IMR-90 (cell line): ENCODE data around the gene ITGAX. TPM values are rescaled to one million over a fixed set of nuclear protein-coding genes. Genes with fewer than 3 reads are reported as not detected.

ENCODE experiments used
- ATAC-seq: fragments of 200-7000 bp; cut with Tn5 transposase; 2 replicates; pipeline ENCODE4 v1.9.1; 2020; ENCODE audit warnings: low read depth, mild to moderate bottlenecking, moderate library complexity
- BruUV-seq: library from RNA; stranded (reverse); fragments of 400-500 nt; replicated peaks from 2 replicates; lab custom pipeline; 2021; lab: Mats Ljungman, UMichigan
- CTCF ChIA-PET: fragments of 300-600 bp; formaldehyde crosslinking; extraction: SDS; loops from one replicate; lab custom pipeline; 2021; ENCODE audit warnings: antibody characterized with exemption; lab: Yijun Ruan, JAX
- POLR2A ChIA-PET: fragments of 300-600 bp; sonication (Branson Sonifier 250); formaldehyde crosslinking; loops from one replicate; lab custom pipeline; 2022; ENCODE audit warnings: antibody characterized with exemption; ENCODE audit not compliant: unreplicated experiment; lab: Charles Lee
- DNase-seq: peaks from one replicate; pipeline ENCODE4 v3.0.0; 2013
- H2AFZ ChIP-seq: replicated peaks from 2 replicates; pipeline ENCODE3; 2013; ENCODE audit warnings: low read length, mild to moderate bottlenecking; ENCODE audit not compliant: poor library complexity
- H2AK5ac ChIP-seq: 2 replicates; pipeline ENCODE4 v1.6.1; 2013; ENCODE audit warnings: low read depth, low read length, inconsistent platforms
- H2AK9ac ChIP-seq: replicated peaks from 2 replicates; pipeline ENCODE3; 2013; ENCODE audit warnings: mild to moderate bottlenecking, low read depth, low read length, moderate library complexity; ENCODE audit not compliant: poor library complexity
- H2BK120ac ChIP-seq: 2 replicates; pipeline ENCODE4 v1.6.1; 2013; ENCODE audit warnings: low read depth, low read length, inconsistent platforms
- H2BK15ac ChIP-seq: 3 replicates; pipeline ENCODE4 v1.6.1; 2013; ENCODE audit warnings: low read depth, low read length, inconsistent platforms
- H2BK20ac ChIP-seq: 2 replicates; pipeline ENCODE4 v1.6.1; 2013; ENCODE audit warnings: low read depth, mild to moderate bottlenecking, inconsistent platforms, low read length, moderate library complexity
- H2BK5ac ChIP-seq: 2 replicates; pipeline ENCODE4 v1.6.1; 2013; ENCODE audit warnings: mild to moderate bottlenecking, low read depth, low read length, inconsistent platforms; ENCODE audit not compliant: poor library complexity, severe bottlenecking
- H3K14ac ChIP-seq: replicated peaks from 2 replicates; pipeline ENCODE4 v1.6.1; 2013; ENCODE audit warnings: low read depth, low read length, inconsistent platforms
- H3K18ac ChIP-seq: 2 replicates; pipeline ENCODE4 v1.6.1; 2013; ENCODE audit warnings: low read depth, low read length, control low read depth
- H3K23ac ChIP-seq: 2 replicates; pipeline ENCODE4 v1.6.1; 2013; ENCODE audit warnings: low read depth, low read length, inconsistent platforms
- H3K27ac ChIP-seq: 2 replicates; pipeline ENCODE4 v1.5.1; 2013; ENCODE audit warnings: mild to moderate bottlenecking, control low read depth, low read length; ENCODE audit not compliant: insufficient read depth
- H3K27me3 ChIP-seq: 2 replicates; pipeline ENCODE4 v1.6.1; 2013; ENCODE audit warnings: low read length; ENCODE audit not compliant: control insufficient read depth, insufficient read depth
- H3K36me3 ChIP-seq: 2 replicates; pipeline ENCODE4 v1.6.1; 2013; ENCODE audit warnings: low read length, mixed read lengths; ENCODE audit not compliant: control insufficient read depth, insufficient read depth
- H3K4ac ChIP-seq: 2 replicates; pipeline ENCODE4 v1.6.1; 2013; ENCODE audit warnings: low read depth, low read length, inconsistent platforms
- H3K4me1 ChIP-seq: 2 replicates; pipeline ENCODE4 v1.6.1; 2013; ENCODE audit warnings: low read length, mixed read lengths; ENCODE audit not compliant: control insufficient read depth, insufficient read depth
- H3K4me2 ChIP-seq: 2 replicates; pipeline ENCODE4 v1.6.1; 2013; ENCODE audit warnings: low read depth, mild to moderate bottlenecking, control low read depth, low read length, moderate library complexity
- H3K4me3 ChIP-seq: 2 replicates; pipeline ENCODE4 v1.5.1; 2013; ENCODE audit warnings: low read depth, mild to moderate bottlenecking, control low read depth, low read length, moderate library complexity; ENCODE audit not compliant: insufficient read depth
- H3K56ac ChIP-seq: 2 replicates; pipeline ENCODE4 v1.6.1; 2013; ENCODE audit warnings: low read length, inconsistent platforms; ENCODE audit not compliant: insufficient read depth; ENCODE audit errors: extremely low read depth
- H3K79me1 ChIP-seq, 2 experiments: 2 replicates each; pipeline ENCODE4 v1.6.1; 2013; ENCODE audit warnings: low read length in 2 of 2, inconsistent platforms in 1 of 2, low read depth in 1 of 2
- H3K9ac ChIP-seq: 2 replicates; pipeline ENCODE4 v1.6.1; 2013; ENCODE audit warnings: low read depth, low read length, control low read depth
- H3K9me1 ChIP-seq: 2 replicates; pipeline ENCODE4 v1.6.1; 2013; ENCODE audit warnings: low read length, inconsistent platforms; ENCODE audit not compliant: insufficient read depth
- H3K9me3 ChIP-seq: 2 replicates; pipeline ENCODE4 v1.6.1; 2013; ENCODE audit warnings: low read length; ENCODE audit not compliant: control insufficient read depth, insufficient read depth
- H4K20me1 ChIP-seq: 2 replicates; pipeline ENCODE4 v1.6.1; 2013; ENCODE audit warnings: low read length, inconsistent platforms; ENCODE audit not compliant: insufficient read depth
- H4K5ac ChIP-seq: 2 replicates; pipeline ENCODE4 v1.6.1; 2013; ENCODE audit warnings: mild to moderate bottlenecking, low read depth, low read length, control low read depth
- H4K8ac ChIP-seq, 2 experiments: 2 replicates each; pipeline ENCODE4 v1.6.1; 2013; ENCODE audit warnings: low read depth in 2 of 2, low read length in 2 of 2, control low read depth in 1 of 2, inconsistent platforms in 1 of 2
- H4K91ac ChIP-seq: 2 replicates; pipeline ENCODE4 v1.6.1; 2013; ENCODE audit warnings: low read depth, low read length, inconsistent platforms; ENCODE audit not compliant: insufficient read depth
- BHLHE40 ChIP-seq: fragments of 150-350 bp; IDR thresholded peaks from 2 replicates; pipeline ENCODE4 v1.6.1; 2016; ENCODE audit warnings: mild to moderate bottlenecking, low read depth, low read length
- CEBPB ChIP-seq: IDR thresholded peaks from 2 replicates; pipeline ENCODE4 v1.6.1; 2012; ENCODE audit warnings: low read depth, low read length, improper control_type of control experiment
- CHD1 ChIP-seq: IDR thresholded peaks from 2 replicates; pipeline ENCODE4 v1.6.1; 2012; ENCODE audit warnings: low read depth, low read length, improper control_type of control experiment
- CTCF ChIP-seq: conservative IDR thresholded peaks from 2 replicates; pipeline ENCODE4 v1.5.1; 2012; ENCODE audit warnings: mild to moderate bottlenecking, low read depth, low read length, improper control_type of control experiment
- ELK1 ChIP-seq: fragments of 150-350 bp; IDR thresholded peaks from 2 replicates; pipeline ENCODE4 v1.6.1; 2016; ENCODE audit warnings: low read depth, mild to moderate bottlenecking, low read length, moderate library complexity, borderline replicate concordance
- FOS ChIP-seq: fragments of 150-350 bp; IDR thresholded peaks from 2 replicates; pipeline ENCODE4 v1.6.1; 2016; ENCODE audit warnings: low read depth, low read length
- MAFK ChIP-seq: IDR thresholded peaks from 2 replicates; pipeline ENCODE4 v1.6.1; 2012; ENCODE audit warnings: low read depth, low read length, improper control_type of control experiment
- MAZ ChIP-seq: IDR thresholded peaks from 2 replicates; pipeline ENCODE4 v1.6.1; 2012; ENCODE audit warnings: low read depth, mild to moderate bottlenecking, low read length, improper control_type of control experiment, moderate library complexity, borderline replicate concordance
- MXI1 ChIP-seq: IDR thresholded peaks from 2 replicates; pipeline ENCODE4 v1.6.1; 2012; ENCODE audit warnings: low read depth, mild to moderate bottlenecking, low read length, moderate library complexity, borderline replicate concordance
- NFE2L2 ChIP-seq: fragments of 150-350 bp; IDR thresholded peaks from 2 replicates; pipeline ENCODE4 v1.6.1; 2016; ENCODE audit warnings: low read depth, mild to moderate bottlenecking, low read length
- POLR2A ChIP-seq: IDR thresholded peaks from 2 replicates; pipeline ENCODE4 v1.6.1; 2012; ENCODE audit warnings: mild to moderate bottlenecking, low read depth, low read length
- RAD21 ChIP-seq: IDR thresholded peaks from 2 replicates; pipeline ENCODE4 v1.6.1; 2012; ENCODE audit warnings: low read length, improper control_type of control experiment
- RCOR1 ChIP-seq: IDR thresholded peaks from 2 replicates; pipeline ENCODE4 v1.6.1; 2012; ENCODE audit warnings: mild to moderate bottlenecking, low read length, improper control_type of control experiment; ENCODE audit not compliant: insufficient replicate concordance
- RFX5 ChIP-seq: IDR thresholded peaks from 2 replicates; pipeline ENCODE4 v1.8.0; 2012; ENCODE audit warnings: low read depth, mild to moderate bottlenecking, low read length, moderate library complexity
- SMC3 ChIP-seq: fragments of 150-350 bp; IDR thresholded peaks from 2 replicates; pipeline ENCODE4 v1.6.1; 2016; ENCODE audit warnings: low read depth, mild to moderate bottlenecking, antibody characterized with exemption, low read length, moderate library complexity
- USF2 ChIP-seq: fragments of 150-350 bp; IDR thresholded peaks from 2 replicates; pipeline ENCODE4 v1.6.1; 2017; ENCODE audit warnings: mild to moderate bottlenecking, antibody characterized with exemption, low read length, low read depth
- WGBS, 2 experiments: methylation state at CpG; one replicate each; pipeline versions ENCODE4 v1.1.5 to v1.1.7; 2013; ENCODE audit warnings: missing lambda C conversion rate in 2 of 2; ENCODE audit not compliant: insufficient read length in 1 of 2; ENCODE audit errors: extremely low coverage in 2 of 2; 5-methylcytosine and 5-hydroxymethylcytosine counted together
- dilution Hi-C: fragments of 300-500 bp; cut with HindIII; formaldehyde crosslinking; loops from one replicate; pipeline ENCODE4 v1.14.3; 2018; ENCODE audit warnings: low sequenced_read_pairs; ENCODE audit not compliant: unreplicated experiment
- in situ Hi-C: fragments of 300-500 bp; cut with MboI; formaldehyde crosslinking; loops from 3 replicates; pipeline ENCODE4 v1.14.3; 2019; ENCODE audit warnings: low sequenced_read_pairs, inconsistent platforms, mixed read lengths
- intact Hi-C: fragments of 100-400 bp; cut with micrococcal nuclease; formaldehyde crosslinking; loops from 2 replicates; pipeline ENCODE4 v1.10.0; 2022
- polyA plus RNA-seq, 3 experiments: library from polyadenylated mRNA; depleted of rRNA; stranded (reverse); fragments of >200 nt; gene quantifications; 2 replicates each; pipeline ENCODE4 v1.2.3, GENCODE V29; 2012; ENCODE audit warnings: low replicate concordance in 1 of 3
- total RNA-seq: library from RNA; depleted of rRNA; stranded (reverse); fragments of >200 nt; gene quantifications from 2 replicates; pipeline ENCODE4 v1.2.3, GENCODE V29; 2012

Gene ITGAX
- total and polyA plus RNA-seq, 2 of the 4 experiments (the other 2 are of a cell fraction) = 0.09 to 0.18 TPM

DNA sequence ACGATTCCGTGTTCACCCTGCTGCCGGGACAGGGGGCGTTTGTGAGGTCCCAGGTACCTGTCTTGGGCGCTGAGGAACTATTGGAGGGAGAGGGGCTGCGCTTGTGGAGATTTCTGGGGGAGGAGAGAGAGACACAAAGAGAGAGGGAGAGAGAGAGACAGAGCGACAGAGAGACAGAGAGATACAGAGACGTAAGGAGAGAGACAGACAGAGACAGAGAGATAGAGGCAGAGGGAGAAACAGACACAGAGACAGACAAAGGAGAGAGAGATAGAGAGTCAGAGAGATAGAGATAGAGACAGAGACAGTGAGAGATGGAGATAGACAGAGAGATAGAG is 24.5 kb upstream of the ITGAX start:
- Histone ChIP-seq H3K23ac (no peak overlapping the region), H3K36me3 (no peaks in the 10 kb centered on the region), H3K27ac (no peak overlapping the region), H3K4me2 (no peak overlapping the region), H4K8ac (no peak overlapping the region), H4K20me1 (no peaks in the 10 kb centered on the region), H2AK5ac (no peak overlapping the region), H3K56ac (no peak overlapping the region), H3K14ac (no peak overlapping the region), H3K79me1 (no peaks in the 10 kb centered on the region), H2BK15ac (no peak overlapping the region), H3K18ac (no peak overlapping the region), H2BK20ac (no peak overlapping the region), H3K4me3 (no peak overlapping the region), H3K9me3 (no peaks in the 10 kb centered on the region; the same call in 1 of the 2 replicates), H4K5ac (no peak overlapping the region), H3K4me1 (no peaks in the 10 kb centered on the region), H3K9me1 (no peaks in the 10 kb centered on the region), H2BK120ac (no peak overlapping the region), H2BK5ac (no peak overlapping the region), H3K27me3 (peaks cover 26% of the 10 kb centered on the region), H4K91ac (no peak overlapping the region), H2AK9ac (no peak overlapping the region), H2AFZ (no peak overlapping the region), H3K9ac (no peak overlapping the region), H3K4ac (no peak overlapping the region)
- in situ Hi-C loops = no loop called here
- POLR2A ChIA-PET = no interaction called here
- TF ChIP-seq CEBPB = no peak
- no peak for TF ChIP-seq MAZ
- no peak for TF ChIP-seq MAFK
- no peak for TF ChIP-seq BHLHE40
- TF ChIP-seq NFE2L2 = no peak
- no peak for TF ChIP-seq USF2
- TF ChIP-seq POLR2A = no peak
- TF ChIP-seq SMC3 = no peak
- no peak for TF ChIP-seq CHD1
- no peak for TF ChIP-seq RFX5
- no peak for TF ChIP-seq ELK1
- TF ChIP-seq MXI1 = no peak
- no peak for TF ChIP-seq FOS
- TF ChIP-seq RCOR1 = no peak
- no peak for TF ChIP-seq CTCF
- no peak for TF ChIP-seq RAD21
- ATAC-seq = no peak
- intact Hi-C loops = no loop called here
- WGBS, 2 experiments = 19% methylated on average over 2 of the region's 8 CpGs; no CpG with 5 or more reads in 1 of the 2 experiments
- CTCF ChIA-PET = no interaction called here
- DNase-seq = no peak
- dilution Hi-C loops = no loop called here
- BruUV-seq = no TSS peak
